DOHH2 (cell line): ENCODE measurements around the gene PDXK.

Experiments used
- H3F3A ChIP-seq: fragments of 200-600 bp; sonication (generic), shearing (Covaris generic); 2 replicates; pipeline ENCODE4 v1.6.0; 2016; ENCODE audit warnings: antibody characterized with exemption, mild to moderate bottlenecking; ENCODE audit not compliant: control insufficient read depth, insufficient read depth
- H3K27ac ChIP-seq: fragments of 200-600 bp; sonication (generic); 2 replicates; pipeline ENCODE4 v1.5.1; 2014; ENCODE audit warnings: low read depth, mild to moderate bottlenecking, low read length, moderate library complexity
- H3K27me3 ChIP-seq: fragments of 200-600 bp; sonication (generic); 2 replicates; pipeline ENCODE4 v1.6.1; 2014; ENCODE audit warnings: mild to moderate bottlenecking, low read length, mixed read lengths; ENCODE audit not compliant: control insufficient read depth
- H3K36me3 ChIP-seq: fragments of 200-600 bp; sonication (generic); 2 replicates; pipeline ENCODE4 v1.6.1; 2014; ENCODE audit warnings: mild to moderate bottlenecking, low read length, moderate library complexity, mixed read lengths; ENCODE audit not compliant: control insufficient read depth
- H3K4me1 ChIP-seq: fragments of 200-600 bp; sonication (generic); 2 replicates; pipeline ENCODE4 v1.6.1; 2014; ENCODE audit warnings: mild to moderate bottlenecking, low read length, mixed read lengths; ENCODE audit not compliant: control insufficient read depth
- H3K4me2 ChIP-seq: fragments of 200-600 bp; sonication (generic); 2 replicates; pipeline ENCODE4 v1.6.0; 2014; ENCODE audit warnings: mild to moderate bottlenecking, low read length, moderate library complexity
- H3K4me3 ChIP-seq: fragments of 200-600 bp; sonication (generic); 2 replicates; pipeline ENCODE4 v1.5.1; 2014; ENCODE audit warnings: mild to moderate bottlenecking, low read length, mixed read lengths
- H3K79me2 ChIP-seq: fragments of 200-600 bp; sonication (generic); 2 replicates; pipeline ENCODE4 v1.6.1; 2014; ENCODE audit warnings: mild to moderate bottlenecking, low read length, mixed read lengths; ENCODE audit not compliant: control insufficient read depth
- H3K9me2 ChIP-seq: fragments of 200-600 bp; sonication (generic); replicated peaks from 2 replicates; pipeline ENCODE4 v1.6.1; 2014; ENCODE audit warnings: mild to moderate bottlenecking, low read length, mixed read lengths; ENCODE audit not compliant: control insufficient read depth
- H3K9me3 ChIP-seq: fragments of 200-600 bp; sonication (generic); 2 replicates; pipeline ENCODE4 v1.6.1; 2014; ENCODE audit warnings: antibody characterized with exemption, low read length, mixed read lengths; ENCODE audit not compliant: control insufficient read depth, insufficient read depth
- H4K20me1 ChIP-seq: fragments of 200-600 bp; sonication (generic); 2 replicates; pipeline ENCODE4 v1.6.0; 2014; ENCODE audit warnings: low read depth, mild to moderate bottlenecking, antibody characterized with exemption, low read length, moderate library complexity; ENCODE audit not compliant: control insufficient read depth, insufficient read depth
- CTCF ChIP-seq: fragments of 200-600 bp; sonication (generic); IDR thresholded peaks from one replicate; pipeline ENCODE4 v1.5.1; 2014; ENCODE audit warnings: antibody characterized with exemption, mild to moderate bottlenecking, low read depth, low read length; ENCODE audit not compliant: poor library complexity, severe bottlenecking
- EZH2phosphoT487 ChIP-seq: fragments of 200-600 bp; sonication (generic); IDR thresholded peaks from 2 replicates; pipeline ENCODE4 v1.6.1; 2017; ENCODE audit warnings: borderline replicate concordance, mild to moderate bottlenecking, antibody characterized with exemption, low read length, moderate library complexity, mixed read lengths

The PDXK gene

GRCh38 chr21:43808367-43808766 lies 89.4 kb downstream of the PDXK start:
- H3K4me2 ChIP-seq = peak overlapping the region; percentile 92
- peak overlapping the region; percentile 73 for H3K4me3 ChIP-seq
- H3K4me1 ChIP-seq = peaks cover 79% of the 10 kb centered on the region

GRCh38 chr21:43808832-43809251 lies 89.9 kb downstream of the PDXK start:
- Histone ChIP-seq H3F3A (peaks cover 19% of the 10 kb centered on the region), H3K27me3 (no peaks in the 10 kb centered on the region), H3K4me1 (peaks cover 74% of the 10 kb centered on the region), H4K20me1 (peaks cover 4% of the 10 kb centered on the region; the same call in 1 of the 2 replicates), H3K9me3 (no peaks in the 10 kb centered on the region), H3K79me2 (peaks cover 41% of the 10 kb centered on the region), H3K9me2 (no peaks in the 10 kb centered on the region), H3K4me2 (peak overlapping the region; percentile 92), H3K27ac (peak overlapping the region; percentile 73), H3K36me3 (peaks cover 36% of the 10 kb centered on the region), H3K4me3 (peak overlapping the region; percentile 73)
- no peak for TF ChIP-seq CTCF
- no peak for TF ChIP-seq EZH2phosphoT487

More at GRCh38 chr21:43808367-43808766, 89.4 kb downstream of the PDXK start:
- H3K27ac ChIP-seq = peak overlapping the region; percentile 73
- H4K20me1 ChIP-seq = peaks cover 4% of the 10 kb centered on the region; the same call in 1 of the 2 replicates
- H3K27me3 ChIP-seq = no peaks in the 10 kb centered on the region
- no peak for TF ChIP-seq CTCF
- TF ChIP-seq EZH2phosphoT487 = no peak
- H3K9me3 ChIP-seq = no peaks in the 10 kb centered on the region
- H3F3A ChIP-seq = peaks cover 19% of the 10 kb centered on the region
- H3K36me3 ChIP-seq = peaks cover 40% of the 10 kb centered on the region
- no peaks in the 10 kb centered on the region for H3K9me2 ChIP-seq
- peaks cover 43% of the 10 kb centered on the region for H3K79me2 ChIP-seq

- Histone ChIP-seq H3K36me3 (peaks cover 30% of the 10 kb centered on the region), H4K20me1 (peaks cover 4% of the 10 kb centered on the region; the same call in 1 of the 2 replicates), H3K9me2 (no peaks in the 10 kb centered on the region), H3K27ac (peak overlapping the region; percentile 73), H3K27me3 (no peaks in the 10 kb centered on the region), H3K4me1 (peaks cover 69% of the 10 kb centered on the region), H3K9me3 (no peaks in the 10 kb centered on the region), H3K79me2 (peaks cover 40% of the 10 kb centered on the region), H3K4me3 (peak overlapping the region; percentile 73), H3F3A (peaks cover 19% of the 10 kb centered on the region), H3K4me2 (peak overlapping the region; percentile 92)
- TF ChIP-seq EZH2phosphoT487 (no peak), CTCF (peak; percentile 5)
Measured at GRCh38 chr21:43809346-43809799, 90.4 kb downstream of the PDXK start.
